ENCODE measurements around the gene DDX11. TPM values are rescaled to one million over a fixed set of nuclear protein-coding genes. Genes with fewer than 3 reads are reported as not detected.
"Not testable (repeated sequence)": the region's sequence is repeated elsewhere in the genome, so short reads cannot be mapped to it uniquely, and the experiment has no call there.

Gene DDX11
- 10 to 100 TPM in 6 of 7 donors, 1 to 10 TPM in 1; 7.1 to 41.4 (median 15.3) TPM for total RNA-seq
- polyA plus RNA-seq: 10 to 100 TPM in 1 of 2 donors, 1 to 10 TPM in 1; 4.2 to 16.1 TPM
- long read RNA-seq, donor 1, partial matches to known transcripts: 19 of 48 reads
- long read RNA-seq, donor 1, other reads (novel, unspliced or antisense): 27 of 48 reads
- long read RNA-seq, donor 2, transcript DDX11-223 (27 exons, 3,079 nt): major isoform, 5 of 8 reads
- long read RNA-seq, donor 2, partial matches to known transcripts: 0 of 8 reads
- long read RNA-seq, donor 2, other reads (novel, unspliced or antisense): 0 of 8 reads
- long read RNA-seq, donor 3, transcript DDX11-223 (27 exons, 3,079 nt): major isoform, 5 of 52 reads
- long read RNA-seq, donor 3, partial matches to known transcripts: 7 of 52 reads
- long read RNA-seq, donor 3, other reads (novel, unspliced or antisense): 38 of 52 reads

DNA sequence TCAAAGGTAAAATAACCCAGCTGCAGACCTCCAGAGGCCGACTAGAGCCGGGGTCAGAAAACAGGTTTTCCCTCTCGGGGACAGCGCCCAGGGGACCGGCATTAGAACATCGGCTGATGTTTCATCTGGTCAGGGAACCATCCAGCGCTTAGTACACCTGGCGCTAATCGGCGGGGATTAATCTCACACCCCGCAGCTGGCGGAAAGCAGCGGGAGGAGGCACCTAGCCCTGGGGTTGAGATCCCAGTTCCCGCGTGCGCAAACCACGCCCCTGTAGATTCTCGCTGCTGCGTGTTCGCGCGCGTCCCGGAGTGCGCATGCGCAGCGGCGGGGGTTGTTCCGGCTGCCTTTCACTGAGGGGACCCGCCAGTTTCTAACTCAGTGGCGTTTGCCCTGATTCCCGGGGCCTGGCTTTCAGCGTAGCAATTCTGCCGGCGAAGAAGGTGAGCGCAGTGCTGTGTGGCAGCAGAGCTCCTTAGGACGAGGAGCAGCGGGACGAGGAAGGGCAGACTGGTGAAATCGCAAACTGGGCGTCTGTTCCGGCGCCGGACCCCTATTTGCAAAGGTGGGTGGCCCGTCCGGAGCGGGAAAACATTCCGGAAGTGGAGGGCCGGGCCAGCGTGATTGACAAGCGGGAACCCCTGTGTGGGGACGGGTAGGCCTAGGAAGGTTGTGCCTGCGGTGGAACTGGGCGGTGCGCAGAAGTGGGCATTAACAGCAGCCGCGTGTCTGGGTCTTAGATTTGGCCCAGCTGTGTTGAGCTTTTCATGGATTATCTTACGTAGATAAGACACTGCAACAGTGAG is at the start of gene DDX11:
TSS of gene DDX11 (plus strand) at position 334 of the 806 bp plus-strand sequence. CDS start 4,534 bp downstream, outside the sequence.
- H3K27me3 ChIP-seq; H3K27ac ChIP-seq; intact Hi-C loops (cut with DNase I); H3K36me3 ChIP-seq; H3K4me1 ChIP-seq (ENCODE audit: insufficient read depth); H3K9me3 ChIP-seq: not testable (repeated sequence)
- WGBS, 3 donors: 0 to 1% (median 1%) methylated on average over 54 to 58 of the region's 58 CpGs
- peak; percentile 89 to 94 (median 90) for DNase-seq
- H3K4me3 ChIP-seq: peak within 1 kb of the TSS; percentile 62

DNA sequence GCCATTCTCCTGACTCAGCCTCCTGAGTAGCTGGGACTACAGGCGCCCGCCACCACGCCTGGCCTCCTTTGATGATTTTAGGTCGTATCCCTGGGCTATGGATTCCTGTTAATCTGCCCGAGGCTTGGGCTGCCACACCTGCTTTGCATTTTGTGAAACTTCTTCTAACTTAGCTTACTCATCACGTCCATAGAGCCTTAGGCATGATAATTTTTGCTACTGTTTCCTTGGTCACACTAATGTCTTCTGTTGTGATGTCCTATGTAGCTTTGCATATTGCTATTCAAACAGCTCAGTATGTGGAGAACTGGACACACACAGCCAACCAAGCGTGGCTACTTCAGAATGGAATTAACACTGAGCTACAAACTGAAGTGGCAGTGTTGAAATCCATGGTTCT is 47.5 kb upstream of the DDX11 start:
- H3K9me3 ChIP-seq: no peaks in the 10 kb centered on the region
- no peaks in the 10 kb centered on the region for H3K4me1 ChIP-seq (ENCODE audit: insufficient read depth)
- intact Hi-C loops (cut with DNase I): no loop called here
- 93 to 96% (median 94%) methylated on average over 7 of the region's 7 CpGs for WGBS, 3 donors
- no peak overlapping the region for H3K27ac ChIP-seq
- TF ChIP-seq POLR2A (IDR thresholded peaks at IDR 0.05) (no peak), CTCF (IDR thresholded peaks at IDR 0.05) (no peak), EP300 (IDR thresholded peaks at IDR 0.05) (no peak)
- no peak for DNase-seq
- no peak overlapping the region for H3K4me3 ChIP-seq
- H3K27me3 ChIP-seq: no peaks in the 10 kb centered on the region
- H3K36me3 ChIP-seq: no peaks in the 10 kb centered on the region

GRCh38 chr12:31027006-31027405 is 46.7 kb upstream of the DDX11 start:
- 91 to 96% (median 94%) methylated on average over 5 of the region's 5 CpGs for WGBS, 3 donors
- intact Hi-C loops (cut with DNase I); H3K27ac ChIP-seq; H3K36me3 ChIP-seq; H3K27me3 ChIP-seq; H3K4me1 ChIP-seq (ENCODE audit: insufficient read depth); DNase-seq; H3K4me3 ChIP-seq; H3K9me3 ChIP-seq: not testable (repeated sequence)

DNA sequence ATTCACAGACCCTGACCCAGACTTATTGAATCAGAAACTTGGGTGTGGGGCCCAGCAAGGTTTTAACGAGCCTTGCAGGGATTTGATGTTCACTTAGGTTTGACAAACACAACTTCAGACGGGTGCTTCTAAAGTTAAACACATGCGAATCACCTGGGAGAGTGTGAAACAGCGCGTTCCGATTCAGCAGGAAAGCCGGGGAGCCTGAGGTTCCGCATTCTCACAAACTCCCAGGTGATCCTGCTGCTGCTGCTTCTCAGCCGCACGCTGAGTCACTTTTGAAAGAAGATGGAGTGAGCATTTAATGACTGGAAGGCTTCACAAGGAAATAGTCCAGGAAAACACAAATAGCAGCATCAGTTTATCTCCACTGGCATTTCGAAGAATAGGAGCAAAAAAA is 44.2 kb upstream of the DDX11 start:
- Histone ChIP-seq H3K4me1 (ENCODE audit: insufficient read depth) (no peaks in the 10 kb centered on the region), H3K4me3 (no peak overlapping the region), H3K27me3 (no peaks in the 10 kb centered on the region), H3K9me3 (no peaks in the 10 kb centered on the region), H3K27ac (no peak overlapping the region), H3K36me3 (no peaks in the 10 kb centered on the region)
- WGBS, 3 donors: 84 to 88% (median 84%) methylated on average over 11 of the region's 11 CpGs
- no peak for DNase-seq
- intact Hi-C loops (cut with DNase I): no loop called here
- TF ChIP-seq EP300 (IDR thresholded peaks at IDR 0.05): no peak
- TF ChIP-seq POLR2A (IDR thresholded peaks at IDR 0.05): no peak
- TF ChIP-seq CTCF (IDR thresholded peaks at IDR 0.05): no peak

DNA sequence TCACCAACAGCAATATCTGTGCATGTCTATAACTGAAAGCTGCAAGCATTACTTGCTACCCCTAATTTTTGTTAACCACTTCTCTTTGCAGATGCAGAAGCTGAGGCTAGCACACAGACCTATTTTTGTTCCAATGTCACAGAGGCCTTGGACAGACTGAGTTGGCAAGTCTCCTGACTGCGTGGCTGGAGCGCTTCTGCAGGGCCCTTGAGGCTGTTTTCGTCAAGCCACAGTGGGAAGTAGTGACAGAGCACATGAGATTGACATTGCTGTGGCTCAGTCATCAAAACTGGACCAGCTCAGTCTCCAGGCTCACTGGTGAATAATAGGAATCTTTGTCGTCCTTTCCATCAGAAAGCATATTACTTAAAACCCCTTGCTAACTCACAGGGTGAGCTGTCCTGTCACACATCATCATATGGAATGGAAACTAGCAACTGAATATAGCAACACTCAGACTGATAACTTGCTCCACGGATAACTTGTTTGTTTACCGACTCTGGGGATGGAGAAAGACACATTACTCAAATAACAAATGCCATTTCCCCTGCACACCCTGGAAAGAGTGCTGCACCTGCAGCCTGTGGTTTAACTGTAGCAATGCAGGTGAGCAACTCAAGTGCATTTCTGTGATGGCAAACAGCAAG is 43.6 kb upstream of the DDX11 start:
- H3K4me1 ChIP-seq (ENCODE audit: insufficient read depth): no peaks in the 10 kb centered on the region
- intact Hi-C loops (cut with DNase I): no loop called here
- no peaks in the 10 kb centered on the region for H3K27me3 ChIP-seq
- H3K4me3 ChIP-seq: no peak overlapping the region
- WGBS, 3 donors: 58 to 66% (median 62%) methylated on average over 6 of the region's 6 CpGs
- no peak for TF ChIP-seq EP300 (IDR thresholded peaks at IDR 0.05)
- no peak for TF ChIP-seq CTCF (IDR thresholded peaks at IDR 0.05)
- TF ChIP-seq POLR2A (IDR thresholded peaks at IDR 0.05): no peak
- DNase-seq: no peak
- H3K9me3 ChIP-seq: no peaks in the 10 kb centered on the region
- H3K36me3 ChIP-seq: no peaks in the 10 kb centered on the region
- no peak overlapping the region for H3K27ac ChIP-seq

All from ovary (tissue), 10 donors.